ENCODE measurements around the gene VWA5B2. TPM values are rescaled to one million over a fixed set of nuclear protein-coding genes. Genes with fewer than 3 reads are reported as not detected.

The VWA5B2 gene
- total and polyA plus RNA-seq, 2 of the 4 experiments (the other 2 are of a cell fraction), result not detected

GRCh38 chr3:184241141-184241446, 11.7 kb downstream of the VWA5B2 start:
- H3K27ac ChIP-seq (ENCODE audit: insufficient read depth, low read length), result no peak overlapping the region
- intact Hi-C loops (cut with micrococcal nuclease), result no loop called here
- dilution Hi-C loops (cut with HindIII; ENCODE audit: low sequenced_read_pairs, unreplicated experiment), result no loop called here

More at GRCh38 chr3:184241141-184241446, 11.7 kb downstream of the VWA5B2 start:
- Histone ChIP-seq H3K18ac (ENCODE audit: low read depth, low read length) (no peak overlapping the region), H2BK15ac (ENCODE audit: low read depth, low read length) (no peak overlapping the region), H2BK20ac (ENCODE audit: low read depth, low read length) (no peak overlapping the region), H2BK5ac (ENCODE audit: low read depth, low read length, poor library complexity, severe bottlenecking) (no peak overlapping the region), H4K5ac (ENCODE audit: low read depth, low read length) (no peak overlapping the region), H2AK5ac (ENCODE audit: low read depth, low read length) (no peak overlapping the region), H3K9ac (ENCODE audit: low read depth, low read length) (no peak overlapping the region), H4K91ac (ENCODE audit: insufficient read depth, low read depth, low read length) (no peak overlapping the region), H3K4me3 (ENCODE audit: insufficient read depth, low read depth, low read length) (no peak overlapping the region), H3K4ac (ENCODE audit: low read depth, low read length) (no peak overlapping the region), H3K9me3 (ENCODE audit: control insufficient read depth, insufficient read depth, low read length) (no peaks in the 10 kb centered on the region), H3K9me1 (ENCODE audit: insufficient read depth, low read length) (no peaks in the 10 kb centered on the region), H2AFZ (replicated peaks; ENCODE audit: low read length, poor library complexity) (no peak overlapping the region), H4K8ac (ENCODE audit: low read depth in 2 of 2, low read length in 2 of 2) (no peak overlapping the region), H3K23ac (ENCODE audit: low read depth, low read length) (no peak overlapping the region), H2AK9ac (replicated peaks; ENCODE audit: low read depth, low read length, poor library complexity) (no peak overlapping the region), H3K4me2 (ENCODE audit: low read depth, low read length) (no peak overlapping the region), H3K56ac (ENCODE audit: extremely low read depth, insufficient read depth, low read length) (no peak overlapping the region), H2BK120ac (ENCODE audit: low read depth, low read length) (no peak overlapping the region), H3K36me3 (ENCODE audit: control insufficient read depth, insufficient read depth, low read length) (peaks cover 33% of the 10 kb centered on the region), H4K20me1 (ENCODE audit: insufficient read depth, low read length) (peaks cover 14% of the 10 kb centered on the region), H3K14ac (replicated peaks; ENCODE audit: low read depth, low read length) (no peak overlapping the region), H3K27me3 (ENCODE audit: control insufficient read depth, insufficient read depth, low read length) (peaks cover 9% of the 10 kb centered on the region; the same call in 1 of the 2 replicates), H3K79me1 (ENCODE audit: low read depth in 1 of 2, low read length in 2 of 2) (peaks cover 0 to 10% of the 10 kb centered on the region in 2 experiments; a peak in 1 of 4 replicates), H3K4me1 (ENCODE audit: control insufficient read depth, insufficient read depth, low read length) (no peaks in the 10 kb centered on the region)
- TF ChIP-seq RAD21 (IDR thresholded peaks at IDR 0.05; ENCODE audit: low read length) (no peak), FOS (IDR thresholded peaks at IDR 0.05; ENCODE audit: low read depth, low read length) (no peak), RCOR1 (IDR thresholded peaks at IDR 0.05; ENCODE audit: insufficient replicate concordance, low read length) (no peak), POLR2A (IDR thresholded peaks at IDR 0.05; ENCODE audit: low read depth, low read length) (no peak), CEBPB (IDR thresholded peaks at IDR 0.05; ENCODE audit: low read depth, low read length) (no peak), NFE2L2 (IDR thresholded peaks at IDR 0.05; ENCODE audit: low read depth, low read length) (no peak)
- in situ Hi-C loops (cut with MboI; ENCODE audit: low sequenced_read_pairs), result no loop called here
- ChIA-PET CTCF (no interaction called here), POLR2A (ENCODE audit: unreplicated experiment) (no interaction called here)
- DNase-seq, result no peak
- no peak for ATAC-seq (ENCODE audit: low read depth)
- no TSS peak for BruUV-seq (replicated peaks)
- 40% methylated on average over 1 of the region's 17 CpGs; no CpG with 5 or more reads in 1 of the 2 experiments for WGBS, 2 experiments (ENCODE audit: extremely low coverage in 2 of 2, insufficient read length in 1 of 2)
